ENCODE measurements around the gene TXNRD2.

GRCh38 chr22:19862619-19863246 is 78.9 kb downstream of the TXNRD2 start:
- TF ChIP-seq POLR2A (IDR thresholded peaks at IDR 0.05; ENCODE audit: low read length) (no peak), GATA1 (IDR thresholded peaks at IDR 0.05; ENCODE audit: low read depth, low read length) (no peak)

Data from erythroblast (primary cell).